ENCODE results near the gene POLD4. TPM values are rescaled to one million over a fixed set of nuclear protein-coding genes. Genes with fewer than 3 reads are reported as not detected.
A peak's percentile ranks its signal among the peaks of the same experiment; 100 is the strongest.

Gene POLD4
- total and polyA plus RNA-seq, 2 of the 13 experiments (the other 11 are each of a cell fraction or from before 2014, with no cell fraction given) = 10.5 to 27.4 TPM

DNA sequence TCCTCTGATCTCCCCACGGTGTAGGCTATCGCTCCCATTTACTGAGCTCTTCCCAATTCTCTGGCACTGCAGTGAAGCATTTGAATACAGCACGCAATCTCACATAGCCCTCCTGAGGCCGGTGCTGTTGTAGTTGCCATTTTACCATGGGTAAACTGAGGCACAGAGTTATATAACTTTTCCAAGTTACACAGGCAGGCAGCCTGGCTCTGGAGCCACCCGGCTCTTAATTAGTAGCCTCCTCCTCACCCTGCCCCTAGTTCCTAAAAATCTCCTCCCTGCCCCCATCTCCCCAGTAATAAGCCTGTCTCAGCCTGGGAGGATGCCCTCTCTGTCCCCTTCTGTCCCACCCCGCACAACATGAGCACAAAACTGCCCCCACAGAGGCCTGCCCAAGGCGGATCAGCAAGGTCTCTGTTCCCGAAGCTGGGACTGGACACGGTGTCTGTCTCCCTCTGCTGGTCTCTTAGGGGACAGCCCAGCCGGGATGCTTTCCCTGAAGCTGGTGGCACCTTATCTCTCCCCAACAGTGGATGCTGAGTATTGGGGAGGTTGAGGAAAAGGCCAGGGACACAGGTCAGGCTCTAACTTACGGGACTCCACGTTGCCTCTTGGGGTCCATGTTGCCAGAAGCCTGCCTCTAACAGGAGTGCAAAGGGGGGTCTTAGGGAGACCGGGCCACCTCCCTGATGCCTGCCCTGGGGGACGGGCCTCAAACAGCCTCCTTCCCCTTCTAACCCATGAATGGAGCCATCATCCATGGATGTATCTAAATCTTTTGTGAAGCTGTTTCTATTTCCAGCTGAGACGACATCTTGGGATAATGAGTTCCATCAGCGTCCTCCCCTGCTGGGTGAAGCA lies 29.2 kb upstream of the POLD4 start (continued):
- TF ChIP-seq, protein P1, sequence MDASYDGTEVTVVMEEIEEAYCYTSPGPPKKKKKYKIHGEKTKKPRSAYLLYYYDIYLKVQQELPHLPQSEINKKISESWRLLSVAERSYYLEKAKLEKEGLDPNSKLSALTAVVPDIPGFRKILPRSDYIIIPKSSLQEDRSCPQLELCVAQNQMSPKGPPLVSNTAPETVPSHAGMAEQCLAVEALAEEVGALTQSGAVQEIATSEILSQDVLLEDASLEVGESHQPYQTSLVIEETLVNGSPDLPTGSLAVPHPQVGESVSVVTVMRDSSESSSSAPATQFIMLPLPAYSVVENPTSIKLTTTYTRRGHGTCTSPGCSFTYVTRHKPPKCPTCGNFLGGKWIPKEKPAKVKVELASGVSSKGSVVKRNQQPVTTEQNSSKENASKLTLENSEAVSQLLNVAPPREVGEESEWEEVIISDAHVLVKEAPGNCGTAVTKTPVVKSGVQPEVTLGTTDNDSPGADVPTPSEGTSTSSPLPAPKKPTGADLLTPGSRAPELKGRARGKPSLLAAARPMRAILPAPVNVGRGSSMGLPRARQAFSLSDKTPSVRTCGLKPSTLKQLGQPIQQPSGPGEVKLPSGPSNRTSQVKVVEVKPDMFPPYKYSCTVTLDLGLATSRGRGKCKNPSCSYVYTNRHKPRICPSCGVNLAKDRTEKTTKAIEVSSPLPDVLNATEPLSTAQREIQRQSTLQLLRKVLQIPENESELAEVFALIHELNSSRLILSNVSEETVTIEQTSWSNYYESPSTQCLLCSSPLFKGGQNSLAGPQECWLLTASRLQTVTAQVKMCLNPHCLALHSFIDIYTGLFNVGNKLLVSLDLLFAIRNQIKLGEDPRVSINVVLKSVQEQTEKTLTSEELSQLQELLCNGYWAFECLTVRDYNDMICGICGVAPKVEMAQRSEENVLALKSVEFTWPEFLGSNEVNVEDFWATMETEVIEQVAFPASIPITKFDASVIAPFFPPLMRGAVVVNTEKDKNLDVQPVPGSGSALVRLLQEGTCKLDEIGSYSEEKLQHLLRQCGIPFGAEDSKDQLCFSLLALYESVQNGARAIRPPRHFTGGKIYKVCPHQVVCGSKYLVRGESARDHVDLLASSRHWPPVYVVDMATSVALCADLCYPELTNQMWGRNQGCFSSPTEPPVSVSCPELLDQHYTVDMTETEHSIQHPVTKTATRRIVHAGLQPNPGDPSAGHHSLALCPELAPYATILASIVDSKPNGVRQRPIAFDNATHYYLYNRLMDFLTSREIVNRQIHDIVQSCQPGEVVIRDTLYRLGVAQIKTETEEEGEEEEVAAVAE (CRISPR knock-in tag; IDR thresholded peaks at IDR 0.05; ENCODE audit: borderline replicate concordance) = no peak
- TF ChIP-seq, protein P2, sequence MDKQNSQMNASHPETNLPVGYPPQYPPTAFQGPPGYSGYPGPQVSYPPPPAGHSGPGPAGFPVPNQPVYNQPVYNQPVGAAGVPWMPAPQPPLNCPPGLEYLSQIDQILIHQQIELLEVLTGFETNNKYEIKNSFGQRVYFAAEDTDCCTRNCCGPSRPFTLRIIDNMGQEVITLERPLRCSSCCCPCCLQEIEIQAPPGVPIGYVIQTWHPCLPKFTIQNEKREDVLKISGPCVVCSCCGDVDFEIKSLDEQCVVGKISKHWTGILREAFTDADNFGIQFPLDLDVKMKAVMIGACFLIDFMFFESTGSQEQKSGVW (CRISPR knock-in tag; IDR thresholded peaks at IDR 0.05; ENCODE audit: borderline replicate concordance) = no peak
- peak; percentile 41; the same call in 1 of the 2 replicates for TF ChIP-seq ZFX (CRISPR knock-in tag; IDR thresholded peaks at IDR 0.05; ENCODE audit: low read depth)
- TF ChIP-seq ZNF3 (CRISPR knock-in tag; IDR thresholded peaks at IDR 0.05) = no peak
- TF ChIP-seq, protein P3, sequence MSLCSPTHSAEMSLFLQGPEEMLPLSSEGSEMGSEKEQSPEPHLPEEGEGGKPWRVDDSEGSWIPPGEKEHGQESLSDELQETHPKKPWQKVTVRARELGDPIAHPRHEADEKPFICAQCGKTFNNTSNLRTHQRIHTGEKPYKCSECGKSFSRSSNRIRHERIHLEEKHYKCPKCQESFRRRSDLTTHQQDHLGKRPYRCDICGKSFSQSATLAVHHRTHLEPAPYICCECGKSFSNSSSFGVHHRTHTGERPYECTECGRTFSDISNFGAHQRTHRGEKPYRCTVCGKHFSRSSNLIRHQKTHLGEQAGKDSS (CRISPR knock-in tag; IDR thresholded peaks at IDR 0.05; ENCODE audit: borderline replicate concordance, low read depth) = peak; percentile 39; the same call in 1 of the 2 replicates
- no peak for TF ChIP-seq HHEX (CRISPR knock-in tag; IDR thresholded peaks at IDR 0.05)
- no peak for TF ChIP-seq ZNF546 (CRISPR knock-in tag; conservative IDR thresholded peaks at IDR 0.05)
- no peak for TF ChIP-seq ARNT2 (CRISPR knock-in tag; IDR thresholded peaks at IDR 0.05; ENCODE audit: low read depth)
- no peak for TF ChIP-seq ZNF589 (CRISPR knock-in tag; conservative IDR thresholded peaks at IDR 0.05)
- peak; percentile 33; the same call in 1 of the 2 replicates for TF ChIP-seq KDM2A (CRISPR knock-in tag; IDR thresholded peaks at IDR 0.05; ENCODE audit: borderline replicate concordance, low read depth)
- TF ChIP-seq ZNF530 (CRISPR knock-in tag; IDR thresholded peaks at IDR 0.05; ENCODE audit: low read depth) = no peak
- no peak for TF ChIP-seq ZNF891 (CRISPR knock-in tag; IDR thresholded peaks at IDR 0.05)
- TF ChIP-seq, protein P4, sequence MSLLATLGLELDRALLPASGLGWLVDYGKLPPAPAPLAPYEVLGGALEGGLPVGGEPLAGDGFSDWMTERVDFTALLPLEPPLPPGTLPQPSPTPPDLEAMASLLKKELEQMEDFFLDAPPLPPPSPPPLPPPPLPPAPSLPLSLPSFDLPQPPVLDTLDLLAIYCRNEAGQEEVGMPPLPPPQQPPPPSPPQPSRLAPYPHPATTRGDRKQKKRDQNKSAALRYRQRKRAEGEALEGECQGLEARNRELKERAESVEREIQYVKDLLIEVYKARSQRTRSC (CRISPR knock-in tag; IDR thresholded peaks at IDR 0.05; ENCODE audit: low read depth) = no peak
- no peak for TF ChIP-seq ZNF326 (CRISPR knock-in tag; IDR thresholded peaks at IDR 0.05; ENCODE audit: borderline replicate concordance)
- no peak; the same call in 1 of the 2 replicates for TF ChIP-seq HOXA5 (CRISPR knock-in tag; IDR thresholded peaks at IDR 0.05)
- no peak for TF ChIP-seq MTF1 (CRISPR knock-in tag; IDR thresholded peaks at IDR 0.05)
- peak; percentile 86 for TF ChIP-seq SMC3 (IDR thresholded peaks at IDR 0.05; ENCODE audit: low read length)
- peak; percentile 20; the same call in 1 of the 2 replicates for TF ChIP-seq SAP130 (CRISPR knock-in tag; IDR thresholded peaks at IDR 0.05; ENCODE audit: low read depth)
- TF ChIP-seq, protein P5, sequence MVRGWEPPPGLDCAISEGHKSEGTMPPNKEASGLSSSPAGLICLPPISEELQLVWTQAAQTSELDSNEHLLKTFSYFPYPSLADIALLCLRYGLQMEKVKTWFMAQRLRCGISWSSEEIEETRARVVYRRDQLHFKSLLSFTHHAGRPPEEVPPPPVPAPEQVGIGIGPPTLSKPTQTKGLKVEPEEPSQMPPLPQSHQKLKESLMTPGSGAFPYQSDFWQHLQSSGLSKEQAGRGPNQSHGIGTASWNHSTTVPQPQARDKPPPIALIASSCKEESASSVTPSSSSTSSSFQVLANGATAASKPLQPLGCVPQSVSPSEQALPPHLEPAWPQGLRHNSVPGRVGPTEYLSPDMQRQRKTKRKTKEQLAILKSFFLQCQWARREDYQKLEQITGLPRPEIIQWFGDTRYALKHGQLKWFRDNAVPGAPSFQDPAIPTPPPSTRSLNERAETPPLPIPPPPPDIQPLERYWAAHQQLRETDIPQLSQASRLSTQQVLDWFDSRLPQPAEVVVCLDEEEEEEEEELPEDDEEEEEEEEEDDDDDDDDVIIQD (CRISPR knock-in tag; IDR thresholded peaks at IDR 0.05; ENCODE audit: low read depth) = 0 out of 2 replicates have a peak, but pooled peaks have one; percentile 21
